C4-2B (cell line): Measurements from ENCODE around the gene ZDHHC18.

Experiments
- H3K27ac ChIP-seq: fragments of 450-650 bp; 2 replicates; pipeline ENCODE4 v1.5.1; 2017
- ZFX ChIP-seq: fragments of 450-650 bp; IDR thresholded peaks from 2 replicates; pipeline ENCODE4 v1.6.1; 2017
- TF ChIP-seq, protein P1 (sequence below): fragments of 450-650 bp; conservative IDR thresholded peaks from 2 replicates; pipeline ENCODE4 v1.5.1; 2017; ENCODE audit warnings: mild to moderate bottlenecking

The ZDHHC18 gene

DNA sequence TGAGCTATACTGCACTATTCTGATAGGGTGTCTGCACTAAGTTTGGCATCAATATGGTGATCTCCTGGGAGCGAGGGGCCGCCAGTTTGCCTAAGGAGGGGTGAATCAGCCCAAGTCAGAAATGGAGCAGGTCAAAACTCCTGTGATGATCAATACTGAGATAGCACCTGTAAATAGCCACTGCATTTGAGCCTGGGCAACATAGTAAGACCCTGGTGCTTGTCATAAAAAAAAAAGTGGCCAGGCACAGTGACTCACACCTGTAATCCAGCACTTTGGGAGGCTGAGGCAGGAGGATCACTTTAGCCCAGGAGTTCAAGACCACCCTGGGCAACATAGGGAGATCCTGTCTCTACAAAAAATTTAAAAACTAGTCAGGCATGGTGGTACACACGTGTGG is 11.6 kb upstream of the ZDHHC18 start:
- H3K27ac ChIP-seq, result no peak overlapping the region
- TF ChIP-seq ZFX, result no peak
- TF ChIP-seq, protein P1, sequence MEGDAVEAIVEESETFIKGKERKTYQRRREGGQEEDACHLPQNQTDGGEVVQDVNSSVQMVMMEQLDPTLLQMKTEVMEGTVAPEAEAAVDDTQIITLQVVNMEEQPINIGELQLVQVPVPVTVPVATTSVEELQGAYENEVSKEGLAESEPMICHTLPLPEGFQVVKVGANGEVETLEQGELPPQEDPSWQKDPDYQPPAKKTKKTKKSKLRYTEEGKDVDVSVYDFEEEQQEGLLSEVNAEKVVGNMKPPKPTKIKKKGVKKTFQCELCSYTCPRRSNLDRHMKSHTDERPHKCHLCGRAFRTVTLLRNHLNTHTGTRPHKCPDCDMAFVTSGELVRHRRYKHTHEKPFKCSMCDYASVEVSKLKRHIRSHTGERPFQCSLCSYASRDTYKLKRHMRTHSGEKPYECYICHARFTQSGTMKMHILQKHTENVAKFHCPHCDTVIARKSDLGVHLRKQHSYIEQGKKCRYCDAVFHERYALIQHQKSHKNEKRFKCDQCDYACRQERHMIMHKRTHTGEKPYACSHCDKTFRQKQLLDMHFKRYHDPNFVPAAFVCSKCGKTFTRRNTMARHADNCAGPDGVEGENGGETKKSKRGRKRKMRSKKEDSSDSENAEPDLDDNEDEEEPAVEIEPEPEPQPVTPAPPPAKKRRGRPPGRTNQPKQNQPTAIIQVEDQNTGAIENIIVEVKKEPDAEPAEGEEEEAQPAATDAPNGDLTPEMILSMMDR, result no peak

DNA sequence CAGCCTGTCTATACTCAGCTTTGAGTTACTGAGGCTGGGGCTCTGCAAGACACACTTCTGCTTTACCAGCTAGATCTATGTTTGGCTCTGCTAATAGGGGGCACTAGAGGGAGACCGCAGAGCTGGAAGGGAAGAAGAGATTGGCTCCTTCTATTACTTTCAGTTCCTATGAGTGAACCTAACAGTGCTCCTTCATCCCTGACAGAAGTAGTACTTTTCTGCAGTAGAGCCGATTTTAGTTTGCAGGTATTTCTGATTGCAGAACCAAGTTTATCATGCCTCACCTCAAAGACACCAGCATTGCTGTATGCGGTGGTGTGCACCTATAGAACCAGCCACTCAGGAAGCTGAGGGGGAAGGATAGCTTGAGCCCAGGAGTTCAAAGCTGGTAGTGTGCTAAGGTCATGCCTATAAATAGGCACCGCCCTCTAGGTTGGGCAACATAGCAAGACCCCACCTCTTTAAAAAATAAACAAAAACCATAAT is 5.7 kb upstream of the ZDHHC18 start:
- TF ChIP-seq, protein P1, result no peak
- TF ChIP-seq ZFX, result no peak
- H3K27ac ChIP-seq, result no peak overlapping the region

DNA sequence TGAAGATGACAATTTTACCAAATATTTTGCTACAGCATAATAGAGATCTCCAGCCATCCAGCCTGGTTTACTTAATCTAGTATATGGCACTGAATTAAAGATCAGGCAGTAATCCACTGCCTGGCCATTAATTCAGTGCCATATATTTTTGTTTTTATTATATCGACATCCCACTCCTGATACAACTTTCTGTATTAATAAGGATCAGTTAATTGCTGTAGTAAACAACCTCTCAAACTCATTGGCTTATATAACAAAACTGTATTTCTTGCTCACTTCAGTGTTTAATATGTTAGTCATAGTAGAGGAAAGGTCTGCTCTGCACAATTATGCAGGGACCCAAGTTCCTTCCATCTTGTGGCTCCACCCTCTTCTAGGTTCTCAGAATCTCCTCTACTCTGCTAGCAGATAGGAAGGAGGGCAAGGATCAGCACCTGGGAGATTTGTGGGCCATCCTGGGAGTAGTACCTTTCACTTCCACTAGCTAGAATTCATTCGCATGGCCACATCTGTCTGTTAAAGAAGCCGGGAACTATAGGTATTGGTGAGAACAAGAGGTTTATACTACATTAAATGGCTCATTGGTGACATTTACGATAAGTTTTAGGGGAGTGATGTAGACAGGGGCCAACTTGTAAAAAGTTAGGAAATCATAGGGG is 3.6 kb upstream of the ZDHHC18 start:
- TF ChIP-seq, protein P1, result no peak; the same call in 1 of the 2 replicates
- H3K27ac ChIP-seq, result peak overlapping the region; percentile 84; the same call in 1 of the 2 replicates

DNA sequence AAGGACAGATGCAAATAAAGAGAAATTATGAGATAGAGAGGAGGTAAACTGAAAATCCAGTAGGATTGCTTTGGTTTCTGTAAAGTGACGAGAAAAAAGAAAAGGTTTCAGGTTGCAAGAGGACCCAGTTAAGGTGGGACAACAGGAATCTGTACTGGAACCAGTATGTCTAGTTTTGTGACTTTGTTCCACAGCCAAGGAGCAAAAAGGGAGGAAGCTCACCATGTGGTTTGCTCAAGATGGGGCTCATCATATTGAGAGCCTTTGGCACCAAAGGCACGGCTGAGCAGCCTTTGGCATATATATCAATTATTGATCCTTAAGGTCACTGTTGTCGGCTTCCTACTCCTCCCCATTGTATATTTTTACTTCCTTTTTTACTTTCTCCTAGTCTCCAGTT is 1.8 kb upstream of the ZDHHC18 start:
- TF ChIP-seq ZFX, result no peak
- TF ChIP-seq, protein P1, result no peak
- H3K27ac ChIP-seq, result peak overlapping the region; percentile 84

DNA sequence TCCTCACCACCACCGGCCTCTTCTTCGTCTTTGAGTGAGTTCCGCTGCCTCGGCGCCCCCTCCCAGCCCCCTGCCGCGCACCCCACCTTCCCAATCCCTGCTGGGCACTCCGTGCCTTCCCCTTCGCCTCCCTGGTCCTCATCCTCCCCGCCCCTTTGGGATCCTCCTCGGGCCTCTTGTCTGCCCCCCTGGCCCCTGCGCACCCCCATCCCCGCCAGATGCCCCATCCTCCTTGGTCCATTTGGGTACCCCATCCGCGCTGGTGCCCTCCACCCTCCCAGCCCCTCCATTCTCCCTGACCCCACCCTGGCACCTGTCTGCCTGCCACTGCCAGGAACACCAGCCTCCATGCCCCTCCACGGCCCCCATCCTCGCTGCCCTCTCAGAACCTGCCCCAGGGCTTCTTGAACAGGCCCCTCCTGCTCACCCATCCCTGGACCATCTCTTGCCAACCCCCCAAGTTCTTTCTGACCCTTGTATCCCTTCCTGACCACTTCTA is 667 bp downstream of the ZDHHC18 start:
- TF ChIP-seq ZFX, result 0 out of 2 replicates have a peak, but pooled peaks have one; percentile 5
- TF ChIP-seq, protein P1, result no peak
- peak overlapping the region; percentile 84 for H3K27ac ChIP-seq

DNA sequence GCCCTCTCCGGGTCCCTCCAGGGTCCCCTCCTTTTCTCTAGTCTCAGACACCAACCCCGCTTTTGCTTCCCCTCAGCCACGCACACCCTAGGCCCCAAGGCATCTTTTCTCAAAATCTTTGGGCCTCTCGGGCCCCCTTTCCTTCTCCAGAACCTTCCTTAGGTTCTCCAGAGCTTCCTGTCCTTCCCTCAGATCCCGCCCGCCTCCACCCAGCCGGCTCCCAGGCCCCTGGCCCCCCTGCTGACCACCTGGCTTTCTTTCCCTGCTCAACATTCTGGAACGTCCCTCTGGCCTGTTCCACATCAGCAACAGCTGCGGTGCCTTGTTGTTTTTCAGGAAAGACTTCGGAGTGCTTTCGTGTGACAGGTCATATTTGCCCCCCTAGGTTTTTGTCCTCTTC is 1.2 kb downstream of the ZDHHC18 start:
- peak overlapping the region; percentile 84 for H3K27ac ChIP-seq
- TF ChIP-seq, protein P1, result no peak
- no peak for TF ChIP-seq ZFX

DNA sequence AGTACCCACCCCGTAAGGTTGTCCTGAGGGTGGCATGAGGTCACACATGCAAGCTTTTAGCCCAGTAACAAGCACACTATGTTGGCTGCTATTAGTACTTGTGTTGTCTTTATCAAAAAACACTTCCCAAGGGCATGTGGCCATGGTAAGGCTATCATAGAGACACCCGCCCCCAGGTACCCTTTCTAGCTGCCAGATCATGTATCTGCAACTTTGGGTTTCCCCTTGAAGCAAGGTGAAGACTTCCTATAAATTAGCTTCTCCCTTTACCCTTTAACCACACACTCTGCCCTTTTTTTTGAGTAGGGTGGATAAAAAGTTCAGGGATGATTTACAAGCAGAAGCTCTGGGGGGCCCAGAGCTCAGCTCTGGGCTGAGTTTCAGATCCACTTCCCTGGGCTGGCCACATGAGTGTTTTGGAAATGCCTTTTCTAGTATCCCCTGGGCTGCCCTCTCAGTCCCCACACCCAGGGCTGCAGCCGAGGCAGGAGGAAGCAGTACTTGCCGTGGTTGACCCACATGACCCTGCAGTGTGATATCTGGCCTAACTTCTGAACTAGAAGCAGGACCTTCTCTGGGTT is 2.0 kb downstream of the ZDHHC18 start:
- TF ChIP-seq ZFX, result no peak
- TF ChIP-seq, protein P1, result no peak
- no peak overlapping the region for H3K27ac ChIP-seq
